ENCODE measurements around the gene KAT6B. TPM values are rescaled to one million over a fixed set of nuclear protein-coding genes. Genes with fewer than 3 reads are reported as not detected.

The KAT6B gene
- total RNA-seq, 1 experiment from 2014 or later = 21.8 TPM

- CTCF ChIA-PET = no interaction called here
- intact Hi-C loops (cut with micrococcal nuclease; ENCODE audit: unreplicated experiment) = no loop called here
These were observed 156.2 kb downstream of the KAT6B start for GRCh38 chr10:74982634-74982982.

GRCh38 chr10:74983383-74983782 is 157.0 kb downstream of the KAT6B start:
- TF ChIP-seq EZH2 (IDR thresholded peaks at IDR 0.05; ENCODE audit: borderline replicate concordance, low read depth, low read length, poor library complexity, severe bottlenecking) = no peak
- TF ChIP-seq, protein P1, sequence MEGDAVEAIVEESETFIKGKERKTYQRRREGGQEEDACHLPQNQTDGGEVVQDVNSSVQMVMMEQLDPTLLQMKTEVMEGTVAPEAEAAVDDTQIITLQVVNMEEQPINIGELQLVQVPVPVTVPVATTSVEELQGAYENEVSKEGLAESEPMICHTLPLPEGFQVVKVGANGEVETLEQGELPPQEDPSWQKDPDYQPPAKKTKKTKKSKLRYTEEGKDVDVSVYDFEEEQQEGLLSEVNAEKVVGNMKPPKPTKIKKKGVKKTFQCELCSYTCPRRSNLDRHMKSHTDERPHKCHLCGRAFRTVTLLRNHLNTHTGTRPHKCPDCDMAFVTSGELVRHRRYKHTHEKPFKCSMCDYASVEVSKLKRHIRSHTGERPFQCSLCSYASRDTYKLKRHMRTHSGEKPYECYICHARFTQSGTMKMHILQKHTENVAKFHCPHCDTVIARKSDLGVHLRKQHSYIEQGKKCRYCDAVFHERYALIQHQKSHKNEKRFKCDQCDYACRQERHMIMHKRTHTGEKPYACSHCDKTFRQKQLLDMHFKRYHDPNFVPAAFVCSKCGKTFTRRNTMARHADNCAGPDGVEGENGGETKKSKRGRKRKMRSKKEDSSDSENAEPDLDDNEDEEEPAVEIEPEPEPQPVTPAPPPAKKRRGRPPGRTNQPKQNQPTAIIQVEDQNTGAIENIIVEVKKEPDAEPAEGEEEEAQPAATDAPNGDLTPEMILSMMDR (conservative IDR thresholded peaks at IDR 0.05; ENCODE audit: low read depth, low read length) = no peak
- H3K9me3 ChIP-seq (ENCODE audit: low read depth, low read length, poor library complexity, severe bottlenecking) = no peaks in the 10 kb centered on the region
- H3K4me3 ChIP-seq (ENCODE audit: low read depth, low read length, poor library complexity, severe bottlenecking) = no peak overlapping the region
- no peaks in the 10 kb centered on the region for H3K27me3 ChIP-seq (replicated peaks; ENCODE audit: insufficient read depth, low read depth, low read length, poor library complexity)
- CTCF ChIA-PET = no interaction called here
- H3K27ac ChIP-seq (ENCODE audit: low read depth, low read length, poor library complexity, severe bottlenecking) = no peak overlapping the region
- POLR2A ChIA-PET (ENCODE audit: low non-redundant PET) = no interaction called here
- H3K36me3 ChIP-seq (ENCODE audit: insufficient read depth, low read length, poor library complexity, severe bottlenecking) = no peaks in the 10 kb centered on the region
- DNase-seq (ENCODE audit: low spot score) = no peak
- intact Hi-C loops (cut with micrococcal nuclease; ENCODE audit: unreplicated experiment) = no loop called here
- H3K4me1 ChIP-seq (ENCODE audit: insufficient read depth, low read length, poor library complexity, severe bottlenecking) = peaks cover 12% of the 10 kb centered on the region
- no TSS peak for BruUV-seq (replicated peaks)

More at GRCh38 chr10:74982634-74982982, 156.2 kb downstream of the KAT6B start:
- Histone ChIP-seq H3K9me3 (ENCODE audit: low read depth, low read length, poor library complexity, severe bottlenecking) (no peaks in the 10 kb centered on the region), H3K36me3 (ENCODE audit: insufficient read depth, low read length, poor library complexity, severe bottlenecking) (no peaks in the 10 kb centered on the region), H3K27me3 (replicated peaks; ENCODE audit: insufficient read depth, low read depth, low read length, poor library complexity) (no peaks in the 10 kb centered on the region), H3K4me3 (ENCODE audit: low read depth, low read length, poor library complexity, severe bottlenecking) (no peak overlapping the region), H3K4me1 (ENCODE audit: insufficient read depth, low read length, poor library complexity, severe bottlenecking) (peaks cover 4% of the 10 kb centered on the region), H3K27ac (ENCODE audit: low read depth, low read length, poor library complexity, severe bottlenecking) (no peak overlapping the region)
- no TSS peak for BruUV-seq (replicated peaks)
- POLR2A ChIA-PET (ENCODE audit: low non-redundant PET) = no interaction called here
- no peak for DNase-seq (ENCODE audit: low spot score)
- TF ChIP-seq, protein P1 (conservative IDR thresholded peaks at IDR 0.05; ENCODE audit: low read depth, low read length) = no peak
- no peak for TF ChIP-seq EZH2 (IDR thresholded peaks at IDR 0.05; ENCODE audit: borderline replicate concordance, low read depth, low read length, poor library complexity, severe bottlenecking)

GRCh38 chr10:74987339-74988053 is 161.1 kb downstream of the KAT6B start:
- H3K4me1 ChIP-seq (ENCODE audit: insufficient read depth, low read length, poor library complexity, severe bottlenecking) = peaks cover 26% of the 10 kb centered on the region
- no TSS peak for BruUV-seq (replicated peaks)
- TF ChIP-seq, protein P1 (conservative IDR thresholded peaks at IDR 0.05; ENCODE audit: low read depth, low read length) = no peak
- no peak for TF ChIP-seq EZH2 (IDR thresholded peaks at IDR 0.05; ENCODE audit: borderline replicate concordance, low read depth, low read length, poor library complexity, severe bottlenecking)
- H3K36me3 ChIP-seq (ENCODE audit: insufficient read depth, low read length, poor library complexity, severe bottlenecking) = no peaks in the 10 kb centered on the region
- CTCF ChIA-PET = no interaction called here
- POLR2A ChIA-PET (ENCODE audit: low non-redundant PET) = interaction anchor here (0.6 kb wide), 1 partner anchor 1740 kb away, joined by 3 read pairs; no protein-coding TSS in a partner anchor
- no peaks in the 10 kb centered on the region for H3K27me3 ChIP-seq (replicated peaks; ENCODE audit: insufficient read depth, low read depth, low read length, poor library complexity)
- no peak overlapping the region for H3K4me3 ChIP-seq (ENCODE audit: low read depth, low read length, poor library complexity, severe bottlenecking)
- intact Hi-C loops (cut with micrococcal nuclease; ENCODE audit: unreplicated experiment) = no loop called here
- H3K9me3 ChIP-seq (ENCODE audit: low read depth, low read length, poor library complexity, severe bottlenecking) = no peaks in the 10 kb centered on the region
- no peak overlapping the region for H3K27ac ChIP-seq (ENCODE audit: low read depth, low read length, poor library complexity, severe bottlenecking)
- no peak for DNase-seq (ENCODE audit: low spot score)

All from A673 (cell line).